Stimulated activated CD8-positive, alpha-beta memory T cell treated with anti-CD3 and anti-CD28 coated beads, Interleukin-15, amount 100 ng/mL, for 24 hours (primary cell): ENCODE data around the gene TTC9.

Source experiments
- DNase-seq: peaks from one replicate; pipeline ENCODE4 v3.0.0-alpha.2; 2020; ENCODE audit warnings: low read depth

The TTC9 gene

GRCh38 chr14:70716483-70716882, 74.8 kb downstream of the TTC9 start:
- DNase-seq = no peak

DNA sequence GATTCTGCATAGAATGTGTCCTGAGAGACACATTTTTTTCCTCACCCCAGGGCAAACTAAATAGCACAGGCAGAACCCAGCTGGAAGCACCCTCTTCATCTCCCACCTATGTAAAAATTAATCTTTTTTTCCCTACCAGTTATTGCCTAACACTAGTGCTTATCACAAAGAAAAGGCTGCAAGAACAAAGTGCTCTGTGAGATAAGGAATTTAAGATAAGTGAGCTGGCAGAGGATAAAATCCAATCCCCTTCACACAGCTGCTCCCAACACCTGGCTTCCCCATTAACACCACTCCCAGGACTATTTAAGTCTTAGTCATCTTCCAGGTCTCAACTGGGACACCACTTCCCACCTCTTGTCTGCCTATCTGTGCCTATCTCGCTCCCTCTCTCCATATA, 75.2 kb downstream of the TTC9 start:
- no peak for DNase-seq

DNA sequence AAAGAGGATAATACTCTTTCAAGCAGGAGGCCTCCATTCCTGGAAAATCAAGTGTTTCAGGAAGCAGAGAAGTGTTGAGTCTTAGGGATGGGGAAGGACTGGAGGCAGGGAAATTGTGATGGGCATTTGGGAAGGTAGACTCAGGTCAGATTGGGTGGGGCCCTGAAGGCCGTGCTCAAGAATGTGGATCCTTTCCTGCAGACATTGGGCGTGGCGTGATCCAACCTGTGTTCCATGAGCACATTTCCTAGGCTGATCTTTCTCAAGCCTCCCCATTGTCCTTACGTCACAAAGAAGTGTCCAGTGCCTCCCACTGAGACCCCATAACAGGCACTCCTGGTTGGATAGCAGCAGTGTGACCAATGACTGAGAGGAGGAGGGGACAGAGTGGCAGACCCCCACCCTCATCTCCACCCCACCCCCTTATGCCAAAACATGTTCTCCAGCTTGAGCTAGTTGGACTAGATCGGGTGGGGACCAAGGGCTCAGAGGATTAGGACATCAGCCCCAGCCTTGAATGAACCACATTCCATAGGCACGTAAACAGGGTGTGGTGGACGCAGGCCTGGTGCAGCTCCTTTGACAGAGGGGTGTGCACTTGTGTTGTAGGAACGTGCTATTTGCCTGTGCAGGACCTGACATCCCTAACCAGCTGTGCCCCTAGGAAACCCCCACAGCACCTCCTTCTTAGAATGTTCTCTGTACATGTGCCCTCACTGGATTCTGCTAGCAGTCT, 76.8 kb downstream of the TTC9 start:
- DNase-seq = no peak

- DNase-seq = no peak
Measured at GRCh38 chr14:70721542-70721941, 79.8 kb downstream of the TTC9 start.

- DNase-seq = no peak
Measured at GRCh38 chr14:70722418-70722817, 80.7 kb downstream of the TTC9 start.

GRCh38 chr14:70723276-70723675, 81.6 kb downstream of the TTC9 start:
- DNase-seq = no peak

DNA sequence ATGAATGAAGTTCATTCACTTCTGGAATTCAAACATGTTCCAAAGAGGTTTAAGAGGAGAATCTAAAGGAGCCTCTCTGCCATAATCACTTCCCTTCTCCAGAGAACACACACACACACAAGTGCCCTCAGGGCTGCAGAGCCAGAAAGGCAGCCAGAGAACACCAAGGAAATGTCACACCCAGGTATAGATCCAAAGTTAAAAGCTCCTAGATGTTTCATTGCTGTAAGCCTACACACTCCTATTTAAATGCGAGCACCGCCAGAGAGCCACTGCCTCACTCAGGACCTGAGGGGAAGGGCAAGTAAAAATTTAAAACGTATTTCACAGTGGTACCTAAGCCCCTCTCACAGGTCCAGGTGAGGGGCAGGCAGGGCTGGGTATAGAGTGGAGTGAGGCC, 82.4 kb downstream of the TTC9 start:
- no peak for DNase-seq

GRCh38 chr14:70724944-70725343, 83.2 kb downstream of the TTC9 start:
- no peak for DNase-seq
